ENCODE results near the gene RIPK4. TPM values are rescaled to one million over a fixed set of nuclear protein-coding genes. Genes with fewer than 3 reads are reported as not detected.

The RIPK4 gene
- total RNA-seq, 1 experiment from 2014 or later: 20.1 TPM

DNA sequence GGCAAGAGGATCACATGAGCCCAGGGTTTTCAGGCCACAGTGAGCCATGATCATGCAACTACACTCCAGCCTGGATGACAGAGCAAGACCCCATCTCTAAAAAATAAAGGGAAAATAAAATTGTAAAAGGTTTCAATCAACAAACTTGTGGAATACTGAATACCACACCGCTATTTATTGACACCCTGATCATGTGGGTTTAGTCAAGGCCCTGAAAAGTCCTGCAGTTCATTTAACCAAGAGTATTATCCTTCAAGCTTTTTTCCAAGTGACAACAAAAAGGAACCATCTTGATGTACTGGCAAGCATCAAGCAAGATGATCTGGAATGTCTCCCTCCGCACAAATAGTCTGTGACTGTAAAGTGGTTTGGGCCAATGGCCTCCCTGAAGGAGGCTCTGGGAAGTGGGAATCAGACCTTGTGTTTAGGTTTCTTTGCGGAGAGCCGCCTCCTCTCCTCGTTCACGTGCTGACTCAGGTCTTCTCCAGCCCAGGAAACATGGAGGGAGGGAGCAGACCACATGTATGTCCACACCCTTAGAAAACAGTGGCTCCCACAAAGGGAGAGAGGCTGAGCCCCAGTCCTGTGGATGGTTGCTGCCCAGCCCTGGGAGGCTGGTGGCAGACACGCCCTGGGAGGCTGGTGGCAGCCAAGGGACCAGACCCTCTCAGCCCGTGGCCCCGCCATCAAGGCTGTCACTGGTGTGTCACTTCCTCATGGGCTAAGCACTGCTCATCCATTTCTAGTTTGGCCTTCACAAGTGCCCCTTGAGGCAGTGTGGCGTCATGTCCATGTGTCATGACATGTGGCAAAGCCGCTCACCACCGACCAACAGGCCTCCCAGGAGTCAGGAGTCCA, 56.7 kb downstream of the RIPK4 start:
- DNase-seq (ENCODE audit: low spot score) (no peak), ATAC-seq (no peak)
- CTCF ChIA-PET: interaction anchor here (0.8 kb wide), 1 partner anchor 98 kb away, joined by 3 read pairs; no protein-coding TSS in a partner anchor
- H3K27me3 Mint-ChIP-seq (ENCODE audit: low read depth): peaks cover 7% of the 10 kb centered on the region
- no peaks in the 10 kb centered on the region for H3K9me3 Mint-ChIP-seq
- H3K36me3 Mint-ChIP-seq: no peaks in the 10 kb centered on the region
- POLR2A ChIA-PET: no interaction called here
- H3K4me3 Mint-ChIP-seq: no peak overlapping the region
- TF ChIP-seq, protein P1, sequence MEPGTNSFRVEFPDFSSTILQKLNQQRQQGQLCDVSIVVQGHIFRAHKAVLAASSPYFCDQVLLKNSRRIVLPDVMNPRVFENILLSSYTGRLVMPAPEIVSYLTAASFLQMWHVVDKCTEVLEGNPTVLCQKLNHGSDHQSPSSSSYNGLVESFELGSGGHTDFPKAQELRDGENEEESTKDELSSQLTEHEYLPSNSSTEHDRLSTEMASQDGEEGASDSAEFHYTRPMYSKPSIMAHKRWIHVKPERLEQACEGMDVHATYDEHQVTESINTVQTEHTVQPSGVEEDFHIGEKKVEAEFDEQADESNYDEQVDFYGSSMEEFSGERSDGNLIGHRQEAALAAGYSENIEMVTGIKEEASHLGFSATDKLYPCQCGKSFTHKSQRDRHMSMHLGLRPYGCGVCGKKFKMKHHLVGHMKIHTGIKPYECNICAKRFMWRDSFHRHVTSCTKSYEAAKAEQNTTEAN (CRISPR knock-in tag; IDR thresholded peaks at IDR 0.05): no peak
- TF ChIP-seq MXD4 (CRISPR knock-in tag; IDR thresholded peaks at IDR 0.05; ENCODE audit: borderline replicate concordance): no peak
- TF ChIP-seq, protein P2, sequence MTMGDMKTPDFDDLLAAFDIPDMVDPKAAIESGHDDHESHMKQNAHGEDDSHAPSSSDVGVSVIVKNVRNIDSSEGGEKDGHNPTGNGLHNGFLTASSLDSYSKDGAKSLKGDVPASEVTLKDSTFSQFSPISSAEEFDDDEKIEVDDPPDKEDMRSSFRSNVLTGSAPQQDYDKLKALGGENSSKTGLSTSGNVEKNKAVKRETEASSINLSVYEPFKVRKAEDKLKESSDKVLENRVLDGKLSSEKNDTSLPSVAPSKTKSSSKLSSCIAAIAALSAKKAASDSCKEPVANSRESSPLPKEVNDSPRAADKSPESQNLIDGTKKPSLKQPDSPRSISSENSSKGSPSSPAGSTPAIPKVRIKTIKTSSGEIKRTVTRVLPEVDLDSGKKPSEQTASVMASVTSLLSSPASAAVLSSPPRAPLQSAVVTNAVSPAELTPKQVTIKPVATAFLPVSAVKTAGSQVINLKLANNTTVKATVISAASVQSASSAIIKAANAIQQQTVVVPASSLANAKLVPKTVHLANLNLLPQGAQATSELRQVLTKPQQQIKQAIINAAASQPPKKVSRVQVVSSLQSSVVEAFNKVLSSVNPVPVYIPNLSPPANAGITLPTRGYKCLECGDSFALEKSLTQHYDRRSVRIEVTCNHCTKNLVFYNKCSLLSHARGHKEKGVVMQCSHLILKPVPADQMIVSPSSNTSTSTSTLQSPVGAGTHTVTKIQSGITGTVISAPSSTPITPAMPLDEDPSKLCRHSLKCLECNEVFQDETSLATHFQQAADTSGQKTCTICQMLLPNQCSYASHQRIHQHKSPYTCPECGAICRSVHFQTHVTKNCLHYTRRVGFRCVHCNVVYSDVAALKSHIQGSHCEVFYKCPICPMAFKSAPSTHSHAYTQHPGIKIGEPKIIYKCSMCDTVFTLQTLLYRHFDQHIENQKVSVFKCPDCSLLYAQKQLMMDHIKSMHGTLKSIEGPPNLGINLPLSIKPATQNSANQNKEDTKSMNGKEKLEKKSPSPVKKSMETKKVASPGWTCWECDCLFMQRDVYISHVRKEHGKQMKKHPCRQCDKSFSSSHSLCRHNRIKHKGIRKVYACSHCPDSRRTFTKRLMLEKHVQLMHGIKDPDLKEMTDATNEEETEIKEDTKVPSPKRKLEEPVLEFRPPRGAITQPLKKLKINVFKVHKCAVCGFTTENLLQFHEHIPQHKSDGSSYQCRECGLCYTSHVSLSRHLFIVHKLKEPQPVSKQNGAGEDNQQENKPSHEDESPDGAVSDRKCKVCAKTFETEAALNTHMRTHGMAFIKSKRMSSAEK (CRISPR knock-in tag; IDR thresholded peaks at IDR 0.05; ENCODE audit: borderline replicate concordance): no peak
- TF ChIP-seq CREB1 (CRISPR knock-in tag; IDR thresholded peaks at IDR 0.05): no peak
- TF ChIP-seq TEAD4 (CRISPR knock-in tag; IDR thresholded peaks at IDR 0.05): no peak
- TF ChIP-seq, protein P3, sequence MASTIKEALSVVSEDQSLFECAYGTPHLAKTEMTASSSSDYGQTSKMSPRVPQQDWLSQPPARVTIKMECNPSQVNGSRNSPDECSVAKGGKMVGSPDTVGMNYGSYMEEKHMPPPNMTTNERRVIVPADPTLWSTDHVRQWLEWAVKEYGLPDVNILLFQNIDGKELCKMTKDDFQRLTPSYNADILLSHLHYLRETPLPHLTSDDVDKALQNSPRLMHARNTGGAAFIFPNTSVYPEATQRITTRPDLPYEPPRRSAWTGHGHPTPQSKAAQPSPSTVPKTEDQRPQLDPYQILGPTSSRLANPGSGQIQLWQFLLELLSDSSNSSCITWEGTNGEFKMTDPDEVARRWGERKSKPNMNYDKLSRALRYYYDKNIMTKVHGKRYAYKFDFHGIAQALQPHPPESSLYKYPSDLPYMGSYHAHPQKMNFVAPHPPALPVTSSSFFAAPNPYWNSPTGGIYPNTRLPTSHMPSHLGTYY (CRISPR knock-in tag; IDR thresholded peaks at IDR 0.05): no peak
- TF ChIP-seq NFYB (CRISPR knock-in tag; conservative IDR thresholded peaks at IDR 0.05; ENCODE audit: low read depth): no peak
- TF ChIP-seq, protein P4, sequence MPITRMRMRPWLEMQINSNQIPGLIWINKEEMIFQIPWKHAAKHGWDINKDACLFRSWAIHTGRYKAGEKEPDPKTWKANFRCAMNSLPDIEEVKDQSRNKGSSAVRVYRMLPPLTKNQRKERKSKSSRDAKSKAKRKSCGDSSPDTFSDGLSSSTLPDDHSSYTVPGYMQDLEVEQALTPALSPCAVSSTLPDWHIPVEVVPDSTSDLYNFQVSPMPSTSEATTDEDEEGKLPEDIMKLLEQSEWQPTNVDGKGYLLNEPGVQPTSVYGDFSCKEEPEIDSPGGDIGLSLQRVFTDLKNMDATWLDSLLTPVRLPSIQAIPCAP (CRISPR knock-in tag; IDR thresholded peaks at IDR 0.05): no peak
- no peak for TF ChIP-seq TP53 (CRISPR knock-in tag; IDR thresholded peaks at IDR 0.05)
- TF ChIP-seq, protein P5, sequence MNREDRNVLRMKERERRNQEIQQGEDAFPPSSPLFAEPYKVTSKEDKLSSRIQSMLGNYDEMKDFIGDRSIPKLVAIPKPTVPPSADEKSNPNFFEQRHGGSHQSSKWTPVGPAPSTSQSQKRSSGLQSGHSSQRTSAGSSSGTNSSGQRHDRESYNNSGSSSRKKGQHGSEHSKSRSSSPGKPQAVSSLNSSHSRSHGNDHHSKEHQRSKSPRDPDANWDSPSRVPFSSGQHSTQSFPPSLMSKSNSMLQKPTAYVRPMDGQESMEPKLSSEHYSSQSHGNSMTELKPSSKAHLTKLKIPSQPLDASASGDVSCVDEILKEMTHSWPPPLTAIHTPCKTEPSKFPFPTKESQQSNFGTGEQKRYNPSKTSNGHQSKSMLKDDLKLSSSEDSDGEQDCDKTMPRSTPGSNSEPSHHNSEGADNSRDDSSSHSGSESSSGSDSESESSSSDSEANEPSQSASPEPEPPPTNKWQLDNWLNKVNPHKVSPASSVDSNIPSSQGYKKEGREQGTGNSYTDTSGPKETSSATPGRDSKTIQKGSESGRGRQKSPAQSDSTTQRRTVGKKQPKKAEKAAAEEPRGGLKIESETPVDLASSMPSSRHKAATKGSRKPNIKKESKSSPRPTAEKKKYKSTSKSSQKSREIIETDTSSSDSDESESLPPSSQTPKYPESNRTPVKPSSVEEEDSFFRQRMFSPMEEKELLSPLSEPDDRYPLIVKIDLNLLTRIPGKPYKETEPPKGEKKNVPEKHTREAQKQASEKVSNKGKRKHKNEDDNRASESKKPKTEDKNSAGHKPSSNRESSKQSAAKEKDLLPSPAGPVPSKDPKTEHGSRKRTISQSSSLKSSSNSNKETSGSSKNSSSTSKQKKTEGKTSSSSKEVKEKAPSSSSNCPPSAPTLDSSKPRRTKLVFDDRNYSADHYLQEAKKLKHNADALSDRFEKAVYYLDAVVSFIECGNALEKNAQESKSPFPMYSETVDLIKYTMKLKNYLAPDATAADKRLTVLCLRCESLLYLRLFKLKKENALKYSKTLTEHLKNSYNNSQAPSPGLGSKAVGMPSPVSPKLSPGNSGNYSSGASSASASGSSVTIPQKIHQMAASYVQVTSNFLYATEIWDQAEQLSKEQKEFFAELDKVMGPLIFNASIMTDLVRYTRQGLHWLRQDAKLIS (CRISPR knock-in tag; IDR thresholded peaks at IDR 0.05; ENCODE audit: borderline replicate concordance): no peak
- no peak for TF ChIP-seq ZNF396 (CRISPR knock-in tag; IDR thresholded peaks at IDR 0.05; ENCODE audit: borderline replicate concordance)
- TF ChIP-seq ESRRA (CRISPR knock-in tag; IDR thresholded peaks at IDR 0.05; ENCODE audit: borderline replicate concordance): no peak
- peaks cover 36% of the 10 kb centered on the region for H3K4me1 Mint-ChIP-seq
- H3K27ac Mint-ChIP-seq: no peak overlapping the region

DNA sequence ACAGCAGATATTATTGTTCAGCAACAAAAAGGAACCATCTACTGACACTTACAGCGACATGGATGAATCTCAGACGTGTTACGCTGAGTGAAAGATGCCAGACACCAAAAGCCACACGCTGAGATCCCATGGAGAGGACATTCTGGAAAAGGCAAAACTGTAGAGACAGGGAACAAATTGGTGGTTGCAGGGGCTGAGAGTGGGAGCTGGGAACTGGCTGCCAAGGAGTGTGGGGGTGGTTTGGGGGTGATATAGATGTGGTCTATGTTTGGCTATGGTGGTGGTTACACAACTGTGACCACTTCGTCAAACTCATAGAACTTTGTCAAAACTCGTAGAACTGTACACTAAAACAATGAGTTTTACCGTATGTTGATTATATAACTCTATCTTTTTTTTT, 57.7 kb downstream of the RIPK4 start:
- ATAC-seq (no peak), DNase-seq (ENCODE audit: low spot score) (no peak)
- no peak overlapping the region for H3K4me3 Mint-ChIP-seq
- ChIA-PET CTCF (no interaction called here), POLR2A (no interaction called here)
- H3K4me1 Mint-ChIP-seq: peaks cover 33% of the 10 kb centered on the region
- no peak overlapping the region for H3K27ac Mint-ChIP-seq
- no peaks in the 10 kb centered on the region for H3K36me3 Mint-ChIP-seq
- H3K9me3 Mint-ChIP-seq: no peaks in the 10 kb centered on the region
- H3K27me3 Mint-ChIP-seq (ENCODE audit: low read depth): peaks cover 7% of the 10 kb centered on the region
- no peak for TF ChIP-seq SOX15 (CRISPR knock-in tag; IDR thresholded peaks at IDR 0.05)
- TF ChIP-seq CREB1 (CRISPR knock-in tag; IDR thresholded peaks at IDR 0.05): no peak
- TF ChIP-seq, protein P1 (CRISPR knock-in tag; IDR thresholded peaks at IDR 0.05): no peak
- no peak for TF ChIP-seq ZNF423 (CRISPR knock-in tag; IDR thresholded peaks at IDR 0.05)
- TF ChIP-seq, protein P6, sequence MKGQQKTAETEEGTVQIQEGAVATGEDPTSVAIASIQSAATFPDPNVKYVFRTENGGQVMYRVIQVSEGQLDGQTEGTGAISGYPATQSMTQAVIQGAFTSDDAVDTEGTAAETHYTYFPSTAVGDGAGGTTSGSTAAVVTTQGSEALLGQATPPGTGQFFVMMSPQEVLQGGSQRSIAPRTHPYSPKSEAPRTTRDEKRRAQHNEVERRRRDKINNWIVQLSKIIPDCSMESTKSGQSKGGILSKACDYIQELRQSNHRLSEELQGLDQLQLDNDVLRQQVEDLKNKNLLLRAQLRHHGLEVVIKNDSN (CRISPR knock-in tag; IDR thresholded peaks at IDR 0.05): no peak
- TF ChIP-seq, protein P7, sequence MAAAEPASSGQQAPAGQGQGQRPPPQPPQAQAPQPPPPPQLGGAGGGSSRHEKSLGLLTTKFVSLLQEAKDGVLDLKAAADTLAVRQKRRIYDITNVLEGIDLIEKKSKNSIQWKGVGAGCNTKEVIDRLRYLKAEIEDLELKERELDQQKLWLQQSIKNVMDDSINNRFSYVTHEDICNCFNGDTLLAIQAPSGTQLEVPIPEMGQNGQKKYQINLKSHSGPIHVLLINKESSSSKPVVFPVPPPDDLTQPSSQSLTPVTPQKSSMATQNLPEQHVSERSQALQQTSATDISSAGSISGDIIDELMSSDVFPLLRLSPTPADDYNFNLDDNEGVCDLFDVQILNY (CRISPR knock-in tag; IDR thresholded peaks at IDR 0.05): no peak
- no peak for TF ChIP-seq NR1H2 (CRISPR knock-in tag; IDR thresholded peaks at IDR 0.05)
- TF ChIP-seq SMAD4 (CRISPR knock-in tag; IDR thresholded peaks at IDR 0.05): no peak
- TF ChIP-seq SMAD3 (CRISPR knock-in tag; IDR thresholded peaks at IDR 0.05; ENCODE audit: borderline replicate concordance): no peak
